NCI-H345 treated with DMSO at 0.1 percent for 48 hours (cell line): Measurements from ENCODE around the gene MTOR.
A peak's percentile ranks its signal among the peaks of the same experiment; 100 is the strongest.
"Not testable (repeated sequence)": the region's sequence is repeated elsewhere in the genome, so short reads cannot be mapped to it uniquely, and the experiment has no call there.

Source experiments
- DNase-seq: peaks from one replicate; lab custom pipeline; 2025; ENCODE audit not compliant: unreplicated experiment; lab: John Stamatoyannopoulos, UW

The MTOR gene

GRCh38 chr1:11262171-11263049 is at the start of gene MTOR:
Gene MTOR (minus strand): TSS chr1:11262551. CDS start chr1:11259409, 3,142 bp downstream.
- peak; percentile 99 for DNase-seq

DNA sequence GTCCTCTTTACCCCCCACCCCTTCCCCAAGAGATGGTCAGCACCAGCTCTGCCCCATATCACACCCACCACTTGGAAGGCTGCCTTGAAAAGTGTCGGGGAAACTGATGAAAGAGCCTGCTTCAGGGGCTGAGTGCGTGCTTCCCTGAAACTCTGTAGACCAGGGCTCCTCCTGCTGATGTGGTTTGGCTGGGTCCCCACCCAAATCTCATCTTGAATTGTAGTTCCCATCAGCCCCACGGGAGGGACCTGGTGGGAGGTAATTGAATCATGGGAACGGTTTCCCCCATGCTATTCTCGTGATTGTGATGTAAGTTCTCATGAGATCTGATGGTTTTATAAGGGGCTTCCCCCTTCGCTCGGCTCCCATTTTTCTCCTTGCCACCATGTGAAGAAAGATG is 47.0 kb upstream of the MTOR start:
- no peak for DNase-seq

- DNase-seq: no peak
These were observed 46.4 kb upstream of the MTOR start for GRCh38 chr1:11308699-11309224.

GRCh38 chr1:11307852-11308251 is 45.5 kb upstream of the MTOR start:
- no peak for DNase-seq

- not testable (repeated sequence) for DNase-seq
These were observed 43.2 kb upstream of the MTOR start for GRCh38 chr1:11305516-11305915.

DNA sequence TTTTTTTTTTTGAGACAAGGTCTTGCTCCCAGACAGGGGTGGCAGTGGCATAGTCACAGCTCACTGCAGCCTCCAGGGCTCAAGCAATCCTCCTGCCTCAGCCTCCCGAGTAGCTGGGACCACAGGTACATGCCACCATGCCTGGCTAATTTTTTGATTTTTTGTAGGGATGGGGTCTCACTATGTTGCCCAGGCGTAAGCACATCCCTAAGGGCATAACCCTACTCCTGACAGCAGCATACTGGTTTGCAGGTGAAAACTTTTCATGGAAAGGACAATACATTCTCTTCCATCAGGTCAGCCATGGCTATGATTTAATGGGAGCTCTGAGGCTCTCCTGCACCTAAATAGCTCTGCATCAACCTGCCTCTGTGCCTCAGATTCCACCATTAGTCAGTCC is 40.0 kb upstream of the MTOR start:
- DNase-seq: no peak

DNA sequence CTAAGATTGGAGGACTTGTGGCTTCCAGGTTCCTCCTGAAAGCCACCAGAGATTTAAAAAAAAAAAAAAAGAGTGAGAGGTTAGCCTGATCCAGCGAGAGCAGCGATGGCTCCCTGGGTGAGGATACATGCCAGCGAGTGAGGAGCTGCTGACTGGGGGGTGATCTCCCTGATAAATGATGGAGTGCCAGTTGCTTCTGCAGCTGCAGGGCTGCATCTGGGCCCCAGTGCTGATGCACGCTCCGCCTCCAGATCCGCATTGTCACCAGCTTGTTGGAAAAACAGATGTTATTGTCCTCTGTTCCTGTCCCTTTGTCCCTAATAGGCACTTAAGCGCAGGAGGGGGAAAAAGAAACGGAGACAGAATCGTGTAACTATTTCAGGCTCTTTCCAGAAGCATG is 39.2 kb upstream of the MTOR start:
- DNase-seq: peak; percentile 20

GRCh38 chr1:11299225-11299574 is 36.8 kb upstream of the MTOR start:
- no peak for DNase-seq

- no peak for DNase-seq
These were observed 36.3 kb upstream of the MTOR start for GRCh38 chr1:11298390-11299224.

DNA sequence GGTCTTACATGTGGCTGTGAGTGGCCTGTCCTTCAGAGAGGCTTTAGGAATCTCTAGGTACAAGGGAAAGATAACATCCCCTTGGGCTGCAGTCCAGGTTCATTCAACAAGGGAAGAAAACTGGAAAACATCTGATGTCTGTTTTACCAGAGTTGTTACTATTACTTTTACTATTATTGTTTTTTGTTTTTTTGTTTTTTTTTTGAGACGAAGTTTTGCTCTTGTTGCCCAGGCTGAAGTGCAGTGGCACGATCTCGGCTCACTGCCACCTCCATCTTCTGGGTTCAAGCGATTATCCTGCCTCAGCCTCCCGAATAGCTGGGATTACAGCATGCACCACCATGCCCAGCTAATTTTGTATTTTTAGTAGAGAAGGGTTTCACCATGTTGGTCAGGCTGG is 35.4 kb upstream of the MTOR start:
- not testable (repeated sequence) for DNase-seq

DNA sequence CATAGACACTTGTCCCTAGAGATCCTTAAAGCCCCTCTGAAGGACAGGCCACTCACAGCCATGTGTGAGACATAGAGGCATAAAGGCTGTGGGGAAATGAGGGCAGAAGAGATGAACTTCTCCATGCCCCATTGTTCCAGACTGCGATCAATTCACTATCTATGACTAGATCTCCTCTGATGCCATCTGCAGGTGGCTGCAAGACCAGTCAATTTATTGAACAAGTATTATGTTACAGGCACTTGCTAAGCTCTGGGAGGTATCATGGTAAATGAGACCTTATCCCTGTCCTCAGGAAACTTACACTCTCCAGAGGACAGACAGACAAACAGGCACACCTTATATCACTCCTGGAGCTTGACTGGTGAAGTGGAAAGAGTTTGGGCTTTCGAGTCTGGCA is 33.6 kb upstream of the MTOR start:
- no peak for DNase-seq

- DNase-seq: no peak
These were observed 32.6 kb upstream of the MTOR start for GRCh38 chr1:11294951-11295350.

GRCh38 chr1:11293856-11294255 is 31.5 kb upstream of the MTOR start:
- no peak for DNase-seq

GRCh38 chr1:11291049-11291448 is 28.7 kb upstream of the MTOR start:
- DNase-seq: no peak

- no peak for DNase-seq
These were observed 26.7 kb upstream of the MTOR start for GRCh38 chr1:11289064-11289463.

DNA sequence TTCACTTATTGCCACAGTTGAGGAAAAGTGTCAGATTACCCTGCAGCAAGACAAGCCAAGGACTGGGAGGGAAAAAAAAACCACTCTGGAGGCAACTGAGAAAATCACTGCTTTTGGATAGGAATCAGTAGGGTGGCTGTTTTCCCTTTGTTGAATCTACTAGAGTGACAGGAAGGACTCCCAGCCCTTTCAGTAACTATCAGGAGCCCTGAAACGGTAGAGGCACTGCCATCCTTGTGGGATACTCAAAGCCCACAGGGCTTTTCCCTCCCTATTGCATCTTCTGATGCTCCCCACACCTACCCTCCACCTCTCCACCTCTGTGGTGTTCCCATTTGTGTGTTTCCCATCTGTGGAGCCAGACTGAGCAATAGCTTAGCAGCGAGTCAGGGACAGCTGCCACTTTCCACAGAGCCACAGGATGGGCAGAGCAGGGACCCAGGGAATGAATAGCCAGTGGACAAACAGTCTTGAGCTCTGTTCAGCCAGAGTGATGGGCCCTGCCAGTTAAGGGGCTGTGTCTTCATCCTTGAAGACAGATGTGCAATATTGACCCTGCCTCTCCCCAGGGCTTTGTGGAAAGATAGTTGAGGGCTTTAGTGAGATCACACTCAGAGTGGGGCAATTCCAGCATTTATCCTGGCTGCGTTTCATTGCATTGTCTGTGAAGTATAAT is 24.5 kb upstream of the MTOR start:
- no peak for DNase-seq

DNA sequence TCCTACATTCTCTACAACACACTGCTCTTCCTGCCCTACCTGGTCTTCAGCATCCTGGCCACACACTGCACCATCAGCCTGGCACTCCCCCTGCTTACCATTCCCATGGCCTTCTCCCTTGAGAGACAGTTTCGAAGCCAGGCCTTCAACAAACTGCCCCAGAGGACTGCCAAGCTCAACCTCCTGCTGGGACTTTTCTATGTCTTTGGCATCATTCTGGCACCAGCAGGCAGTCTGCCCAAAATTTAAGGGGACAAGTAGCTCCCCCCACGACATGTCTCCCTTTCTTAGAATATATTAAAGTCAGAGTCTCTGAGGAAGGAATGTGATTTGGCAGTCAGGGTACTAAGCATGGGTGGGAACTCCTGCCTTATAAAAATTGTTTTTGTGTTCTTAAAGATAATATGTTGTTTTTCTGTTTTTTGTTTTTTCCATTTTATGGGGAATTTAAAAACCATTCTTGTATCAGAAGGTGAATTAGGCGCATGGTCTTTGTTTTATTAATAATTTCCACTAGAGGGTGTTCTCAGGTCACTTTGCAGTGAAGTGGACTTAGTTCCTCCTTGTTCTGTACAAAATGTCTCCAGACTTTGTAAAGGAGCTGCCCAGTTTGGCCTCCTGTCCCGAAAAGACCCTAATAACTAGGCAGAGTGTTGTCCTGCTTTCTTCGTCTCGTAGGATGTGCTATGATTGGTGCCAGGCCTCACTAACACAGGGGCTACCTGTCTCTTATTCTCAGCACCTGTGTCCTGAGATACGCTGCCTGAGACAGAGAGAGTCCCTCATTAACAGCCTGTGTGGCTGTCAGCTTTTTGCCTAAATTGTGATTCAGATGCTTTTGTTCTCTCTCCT is 23.8 kb upstream of the MTOR start:
- DNase-seq: no peak

GRCh38 chr1:11284784-11285183 is 22.4 kb upstream of the MTOR start:
- no peak for DNase-seq

DNA sequence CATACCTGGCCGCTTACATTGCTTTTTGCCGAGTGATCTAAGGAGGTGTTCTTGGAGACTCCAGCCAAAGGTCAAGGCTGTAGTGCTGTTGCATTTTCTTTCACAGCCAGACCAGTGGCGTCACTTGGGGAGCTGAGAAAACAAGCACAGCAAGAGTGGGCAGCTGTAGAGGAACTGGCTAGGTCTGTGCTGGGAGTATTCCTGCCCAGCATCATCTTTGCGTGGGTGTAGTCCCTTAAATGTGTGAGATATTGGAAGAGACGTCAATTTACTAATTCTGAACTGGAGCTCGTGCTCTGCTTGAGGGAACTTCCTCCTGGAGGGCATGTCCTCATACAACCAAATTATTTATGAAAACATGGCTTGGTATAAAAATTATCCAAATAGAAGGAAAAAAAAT is 20.8 kb upstream of the MTOR start:
- DNase-seq: no peak

- no peak for DNase-seq
These were observed 19.4 kb upstream of the MTOR start for GRCh38 chr1:11281518-11282331.
